Cerebellar nuclear complex (tissue), 1 donor: Measurements from ENCODE around the gene MAPK11.

Experiments
- DNase-seq, 2 experiments: peaks; one replicate each; lab custom pipeline; 2025; lab: John Stamatoyannopoulos, UW

MAPK11 gene

GRCh38 chr22:50293441-50294318 is 23.5 kb upstream of the MAPK11 start:
- DNase-seq = no peak

GRCh38 chr22:50292643-50293440 is 22.7 kb upstream of the MAPK11 start:
- DNase-seq = no peak

GRCh38 chr22:50289942-50290630 is 19.9 kb upstream of the MAPK11 start:
- no peak for DNase-seq

- DNase-seq = no peak
Measured at GRCh38 chr22:50289151-50289941, 19.2 kb upstream of the MAPK11 start.

GRCh38 chr22:50287731-50288130 is 17.6 kb upstream of the MAPK11 start:
- no peak for DNase-seq

- DNase-seq = no peak
Measured at GRCh38 chr22:50286701-50287318, 16.6 kb upstream of the MAPK11 start.

- no peak for DNase-seq
Measured at GRCh38 chr22:50286275-50286674, 16.1 kb upstream of the MAPK11 start.

GRCh38 chr22:50285568-50286229 is 15.5 kb upstream of the MAPK11 start:
- no peak for DNase-seq

GRCh38 chr22:50284479-50284878 is 14.3 kb upstream of the MAPK11 start:
- DNase-seq = no peak

GRCh38 chr22:50283821-50284220 is 13.6 kb upstream of the MAPK11 start:
- DNase-seq = no peak

- DNase-seq = no peak
Measured at GRCh38 chr22:50282361-50283155, 12.4 kb upstream of the MAPK11 start.

- no peak for DNase-seq
Measured at GRCh38 chr22:50281957-50282356, 11.8 kb upstream of the MAPK11 start.

- no peak for DNase-seq
Measured at GRCh38 chr22:50281384-50281760, 11.2 kb upstream of the MAPK11 start.

GRCh38 chr22:50280708-50281383 is 10.7 kb upstream of the MAPK11 start:
- no peak for DNase-seq

GRCh38 chr22:50280022-50280707 is 10.0 kb upstream of the MAPK11 start:
- no peak for DNase-seq

GRCh38 chr22:50278956-50279619 is 8.9 kb upstream of the MAPK11 start:
- no peak for DNase-seq

GRCh38 chr22:50278461-50278860 is 8.3 kb upstream of the MAPK11 start:
- DNase-seq = no peak

- DNase-seq = no peak
Measured at GRCh38 chr22:50277761-50278160, 7.6 kb upstream of the MAPK11 start.
